Fibroblast of the aortic adventitia (primary cell): ENCODE measurements around the gene OLFML2B. TPM values are rescaled to one million over a fixed set of nuclear protein-coding genes. Genes with fewer than 3 reads are reported as not detected.

Experiments used
- DNase-seq: peaks from one replicate; pipeline ENCODE4 v3.0.0-alpha.2; 2010; ENCODE audit warnings: low read depth
- H3K4me3 ChIP-seq: 2 replicates; pipeline ENCODE4 v1.5.1; 2011; ENCODE audit warnings: low read depth, mild to moderate bottlenecking, control low read depth, low read length, moderate library complexity
- CTCF ChIP-seq: IDR thresholded peaks from 2 replicates; pipeline ENCODE4 v1.5.1; 2011; ENCODE audit warnings: mild to moderate bottlenecking, low read length, control low read depth, inconsistent platforms; ENCODE audit not compliant: insufficient read depth
- total RNA-seq: library from RNA; depleted of rRNA; stranded (reverse); fragments of >200 nt; gene quantifications from 2 replicates; pipeline ENCODE4 v1.2.3, GENCODE V29; 2012; ENCODE audit warnings: low replicate concordance

The OLFML2B gene
- total RNA-seq, 1 donor, result 14.5 TPM

- peak; percentile 6 for TF ChIP-seq CTCF
- peak; percentile 93 for DNase-seq
- H3K4me3 ChIP-seq, result peak overlapping the region; percentile 31
Measured at GRCh38 chr1:162003061-162003829, 20.4 kb downstream of the OLFML2B start.

DNA sequence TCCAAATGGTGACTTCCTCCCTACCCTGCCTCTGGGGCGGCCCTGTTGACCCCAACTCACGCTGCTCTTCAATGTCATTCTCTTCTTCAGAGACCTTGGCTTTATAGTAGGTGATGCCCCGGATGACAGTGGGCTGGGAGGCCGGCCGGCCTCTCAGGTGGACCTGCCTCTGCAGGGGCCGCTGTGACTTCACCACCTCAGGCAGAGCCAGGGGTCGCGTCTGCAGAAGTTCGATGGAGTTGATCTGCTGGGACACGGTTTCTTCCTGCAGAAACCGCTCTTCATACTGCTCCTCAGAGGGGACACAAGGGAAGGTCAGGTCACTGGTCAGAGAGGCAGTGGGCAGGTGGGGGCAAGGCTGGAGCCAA is 23.6 kb downstream of the OLFML2B start:
- no peak for DNase-seq
- H3K4me3 ChIP-seq, result no peak overlapping the region
- no peak for TF ChIP-seq CTCF

- no peak overlapping the region for H3K4me3 ChIP-seq
- DNase-seq, result no peak
- TF ChIP-seq CTCF, result no peak
Measured at GRCh38 chr1:161999301-162000052, 24.2 kb downstream of the OLFML2B start.

GRCh38 chr1:161998811-161999210 is 24.9 kb downstream of the OLFML2B start:
- no peak for TF ChIP-seq CTCF
- no peak for DNase-seq
- H3K4me3 ChIP-seq, result no peak overlapping the region

DNA sequence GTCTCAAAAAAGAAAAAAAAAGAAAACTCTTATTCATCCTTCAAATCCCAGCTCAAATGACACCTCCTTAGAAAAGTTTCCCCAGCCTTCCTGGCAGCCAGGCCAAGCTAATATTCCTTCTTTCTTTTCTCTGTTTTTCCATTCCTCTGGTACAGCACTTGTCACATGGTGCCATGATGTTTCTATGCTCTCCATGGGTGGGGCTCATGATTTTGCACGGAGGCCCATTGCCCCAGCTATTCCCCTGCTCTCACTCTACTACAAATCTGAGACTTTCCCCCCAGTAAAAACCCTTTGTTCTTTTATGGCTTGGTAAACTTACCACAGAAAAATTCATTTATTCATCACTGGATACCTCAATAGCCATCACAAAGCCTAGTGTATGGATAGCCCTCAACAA is 26.5 kb downstream of the OLFML2B start:
- no peak overlapping the region for H3K4me3 ChIP-seq
- DNase-seq, result no peak
- no peak for TF ChIP-seq CTCF

- no peak for TF ChIP-seq CTCF
- peak; percentile 68 for DNase-seq
- H3K4me3 ChIP-seq, result no peak overlapping the region
Measured at GRCh38 chr1:161994175-161994668, 29.4 kb downstream of the OLFML2B start.
